ENCODE measurements around the gene IL10. TPM values are rescaled to one million over a fixed set of nuclear protein-coding genes. Genes with fewer than 3 reads are reported as not detected.
"Not testable (repeated sequence)": the region's sequence is repeated elsewhere in the genome, so short reads cannot be mapped to it uniquely, and the experiment has no call there.

IL10 gene
- total and polyA plus RNA-seq, 11 donors: 0.27 to 5.0 (median 0.88) TPM; not detected in 1

GRCh38 chr1:206766251-206766856, 5.9 kb downstream of the IL10 start:
- TF ChIP-seq CTCF (IDR thresholded peaks at IDR 0.05): no peak
- DNase-seq: peak in 3 of 5 donors; percentile 32 to 71 (median 53)
- H3K27ac ChIP-seq: peak overlapping the region in 1 of 12 donors; percentile 43
- peaks cover 0 to 7% (median 0%) of the 10 kb centered on the region in 12 donors for H3K9me3 ChIP-seq
- H3K4me1 ChIP-seq: peaks cover 0 to 62% (median 0%) of the 10 kb centered on the region in 12 donors
- ATAC-seq: peak in 3 of 4 donors; percentile 74 to 81 (median 80)
- intact Hi-C loops (cut with DNase I): no loop called here
- peaks cover 0 to 5% (median 0%) of the 10 kb centered on the region in 9 donors for H3K36me3 ChIP-seq
- no peak overlapping the region for H3K4me3 ChIP-seq
- WGBS, 4 donors: 53 to 69% (median 61%) methylated on average over 8 of the region's 8 CpGs
- H3K27me3 ChIP-seq: no peaks in the 10 kb centered on the region

DNA sequence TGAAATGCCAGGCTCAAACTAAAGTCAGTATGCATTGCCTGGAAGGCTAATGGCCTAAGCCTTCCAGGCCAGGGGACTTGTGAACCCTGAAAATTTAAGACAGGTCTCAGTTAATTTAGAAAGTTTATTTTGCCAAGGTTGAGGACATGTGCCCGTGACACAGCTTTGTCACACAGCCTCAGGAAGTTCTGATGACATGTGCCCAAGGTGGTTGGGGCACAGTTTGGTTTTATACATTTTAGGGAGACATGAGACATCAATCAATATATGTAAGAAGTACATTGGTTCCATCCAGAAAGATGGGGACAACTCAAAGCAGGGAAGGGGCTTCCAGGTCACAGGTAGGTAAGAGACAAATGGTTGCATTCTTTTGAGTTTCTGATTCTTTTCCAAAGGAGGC, 6.5 kb downstream of the IL10 start:
- DNase-seq; H3K27ac ChIP-seq; H3K36me3 ChIP-seq; intact Hi-C loops (cut with DNase I); H3K4me3 ChIP-seq; ATAC-seq; H3K9me3 ChIP-seq; H3K27me3 ChIP-seq: not testable (repeated sequence)
- H3K4me1 ChIP-seq: peaks cover 0 to 57% (median 0%) of the 10 kb centered on the region in 12 donors
- 77 to 96% (median 90%) methylated on average over 1 of the region's 1 CpG for WGBS, 4 donors

DNA sequence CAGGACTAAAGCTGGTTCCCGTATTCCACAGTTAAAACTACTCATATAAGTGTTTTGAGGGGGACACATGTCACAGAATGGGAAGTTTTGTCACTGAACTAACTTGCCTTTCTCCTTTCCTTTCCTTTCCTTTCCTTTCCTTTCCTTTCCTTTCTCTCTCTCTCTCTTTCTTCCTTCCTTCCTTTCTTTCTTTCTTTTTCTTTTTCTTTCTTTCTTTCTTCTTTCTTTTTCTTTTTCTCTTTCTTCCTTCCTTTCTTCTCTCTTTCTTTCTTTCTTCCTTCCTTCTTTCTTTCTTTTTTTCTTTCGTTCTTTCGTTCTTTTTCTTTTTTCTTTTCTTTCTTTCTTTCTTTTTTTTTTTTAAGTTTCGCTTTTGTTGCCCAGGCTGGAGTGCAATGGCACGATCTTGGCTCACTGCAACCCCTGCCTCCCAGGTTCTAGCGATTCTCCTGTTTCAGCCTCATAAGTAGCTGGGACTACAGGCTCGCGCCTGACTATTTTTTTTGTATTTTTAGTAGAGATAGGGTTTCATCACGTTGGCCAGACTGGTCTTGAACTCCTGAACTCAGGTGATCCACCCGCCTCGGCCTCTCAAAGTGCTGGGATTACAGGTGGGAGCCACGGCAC, 9.4 kb downstream of the IL10 start:
- DNase-seq; H3K9me3 ChIP-seq; H3K27ac ChIP-seq; H3K4me3 ChIP-seq; H3K36me3 ChIP-seq; intact Hi-C loops (cut with DNase I); ATAC-seq; H3K27me3 ChIP-seq: not testable (repeated sequence)
- WGBS, 4 donors: 91 to 93% (median 92%) methylated on average over 12 of the region's 12 CpGs
- H3K4me1 ChIP-seq: peaks cover 0 to 32% (median 0%) of the 10 kb centered on the region in 12 donors

GRCh38 chr1:206761159-206761768, 11.0 kb downstream of the IL10 start:
- DNase-seq (no peak), ATAC-seq (no peak)
- H3K4me1 ChIP-seq: peaks cover 0 to 16% (median 0%) of the 10 kb centered on the region in 12 donors
- no peak overlapping the region for H3K27ac ChIP-seq
- intact Hi-C loops (cut with DNase I): no loop called here
- no peak overlapping the region for H3K4me3 ChIP-seq
- 80 to 83% (median 82%) methylated on average over 6 of the region's 6 CpGs for WGBS, 4 donors
- TF ChIP-seq POLR2A (IDR thresholded peaks at IDR 0.05) (no peak), CTCF (IDR thresholded peaks at IDR 0.05) (peak in 2 of 12 donors; percentile 7 to 28)
- H3K9me3 ChIP-seq: peaks cover 0 to 7% (median 0%) of the 10 kb centered on the region in 12 donors
- H3K36me3 ChIP-seq: no peaks in the 10 kb centered on the region
- no peaks in the 10 kb centered on the region for H3K27me3 ChIP-seq

GRCh38 chr1:206760590-206760989, 11.7 kb downstream of the IL10 start:
- 82 to 91% (median 87%) methylated on average over 1 of the region's 1 CpG for WGBS, 4 donors
- intact Hi-C loops (cut with DNase I): no loop called here
- H3K27ac ChIP-seq: no peak overlapping the region
- TF ChIP-seq POLR2A (IDR thresholded peaks at IDR 0.05): no peak
- no peak for TF ChIP-seq CTCF (IDR thresholded peaks at IDR 0.05)
- H3K27me3 ChIP-seq: no peaks in the 10 kb centered on the region
- peaks cover 0 to 9% (median 0%) of the 10 kb centered on the region in 12 donors for H3K4me1 ChIP-seq
- H3K4me3 ChIP-seq: no peak overlapping the region
- H3K36me3 ChIP-seq: no peaks in the 10 kb centered on the region
- ATAC-seq (no peak), DNase-seq (no peak)
- H3K9me3 ChIP-seq: peaks cover 0 to 7% (median 0%) of the 10 kb centered on the region in 12 donors

Data from heart left ventricle (tissue), 16 donors.